Naive thymus-derived CD8-positive, alpha-beta T cell (primary cell): ENCODE data around the gene AMOTL1. TPM values are rescaled to one million over a fixed set of nuclear protein-coding genes. Genes with fewer than 3 reads are reported as not detected.

ENCODE experiments used
- ATAC-seq, 2 donors: fragments of 150-1000 bp; cut with Tn5 transposase in 1 of 2; sonication (Bioruptor Pico), chemical (Tn5 transposase) in 1 of 2; 1 replicate in 1 of 2; 2 replicates in 1 of 2; pipeline ENCODE4 v1.10.0; 2021; ENCODE audit warnings: mild to moderate bottlenecking in 2 of 2, moderate library complexity in 2 of 2
- POLR2A ChIA-PET: fragments of 350-600 bp; sonication (Branson Sonifier 250); formaldehyde crosslinking; loops from one replicate; lab custom pipeline; 2021; ENCODE audit warnings: antibody characterized with exemption; lab: Charles Lee
- DNase-seq, 10 donors: peaks; one replicate each; pipeline versions ENCODE4 v3.0.0 to v3.0.0-alpha.2; 2020 to 2022
- H3K27ac Mint-ChIP-seq, 10 donors: one replicate each; pipeline ENCODE4 v1.8.0; 2020 to 2022; ENCODE audit warnings: mild to moderate bottlenecking in 10 of 10, mixed read lengths in 10 of 10, moderate library complexity in 4 of 10, inconsistent platforms in 1 of 10
- H3K27me3 Mint-ChIP-seq, 5 donors: one replicate each; pipeline ENCODE4 v1.8.0; 2021 to 2022; ENCODE audit warnings: mixed read lengths in 5 of 5
- H3K36me3 Mint-ChIP-seq, 3 donors: one replicate each; pipeline ENCODE4 v1.8.0; 2020 to 2022; ENCODE audit warnings: mixed read lengths in 3 of 3, mild to moderate bottlenecking in 2 of 3, inconsistent platforms in 1 of 3
- H3K4me1 Mint-ChIP-seq, 4 donors: one replicate each; pipeline ENCODE4 v1.8.0; 2021 to 2022; ENCODE audit warnings: mixed read lengths in 4 of 4
- H3K4me3 Mint-ChIP-seq, 10 donors: one replicate each; pipeline ENCODE4 v1.8.0; 2020 to 2022; ENCODE audit warnings: mild to moderate bottlenecking in 10 of 10, mixed read lengths in 10 of 10, moderate library complexity in 6 of 10, inconsistent platforms in 1 of 10
- H3K9me3 Mint-ChIP-seq, 9 donors: one replicate each; pipeline ENCODE4 v1.8.0; 2020 to 2022; ENCODE audit warnings: mixed read lengths in 9 of 9, mild to moderate bottlenecking in 3 of 9, inconsistent platforms in 1 of 9, moderate library complexity in 1 of 9
- polyA plus RNA-seq, 3 donors: library from polyadenylated mRNA; unstranded; fragments of 300-500 nt; fragmentation: Illumina TruSeq; gene quantifications; one replicate each; pipeline ENCODE4 v1.2.3, GENCODE V29; 2021
- total RNA-seq, 8 experiments: library from RNA in 2 of 8; stranded (reverse) in 2 of 8; gene quantifications; one replicate each; pipeline ENCODE4 v1.2.3 and lab custom pipeline; 2021 to 2026

The AMOTL1 gene
- total and polyA plus RNA-seq, 5 experiments from 2014 or later: 0.03 to 0.10 (median 0.08) TPM; not detected in 1

GRCh38 chr11:94766713-94767206, 1.4 kb upstream of the AMOTL1 start:
- POLR2A ChIA-PET: no interaction called here
- Mint-ChIP-seq H3K27me3 (peaks cover 23 to 32% (median 27%) of the 10 kb centered on the region in 5 donors), H3K27ac (no peak overlapping the region), H3K36me3 (no peaks in the 10 kb centered on the region), H3K4me3 (no peak overlapping the region), H3K4me1 (peaks cover 2 to 14% (median 14%) of the 10 kb centered on the region in 4 donors), H3K9me3 (no peaks in the 10 kb centered on the region)
- no peak for ATAC-seq
- no peak for DNase-seq

- Mint-ChIP-seq H3K27ac (no peak overlapping the region), H3K36me3 (no peaks in the 10 kb centered on the region), H3K4me3 (peak overlapping the region in 2 of 10 donors; percentile 67 to 71), H3K9me3 (peaks cover 0 to 3% (median 0%) of the 10 kb centered on the region in 9 donors), H3K4me1 (peaks cover 2 to 14% (median 14%) of the 10 kb centered on the region in 4 donors), H3K27me3 (peaks cover 28 to 37% (median 32%) of the 10 kb centered on the region in 5 donors)
- no peak for ATAC-seq
- POLR2A ChIA-PET: no interaction called here
- DNase-seq: no peak
These were observed 865 bp upstream of the AMOTL1 start for GRCh38 chr11:94767291-94767690.

DNA sequence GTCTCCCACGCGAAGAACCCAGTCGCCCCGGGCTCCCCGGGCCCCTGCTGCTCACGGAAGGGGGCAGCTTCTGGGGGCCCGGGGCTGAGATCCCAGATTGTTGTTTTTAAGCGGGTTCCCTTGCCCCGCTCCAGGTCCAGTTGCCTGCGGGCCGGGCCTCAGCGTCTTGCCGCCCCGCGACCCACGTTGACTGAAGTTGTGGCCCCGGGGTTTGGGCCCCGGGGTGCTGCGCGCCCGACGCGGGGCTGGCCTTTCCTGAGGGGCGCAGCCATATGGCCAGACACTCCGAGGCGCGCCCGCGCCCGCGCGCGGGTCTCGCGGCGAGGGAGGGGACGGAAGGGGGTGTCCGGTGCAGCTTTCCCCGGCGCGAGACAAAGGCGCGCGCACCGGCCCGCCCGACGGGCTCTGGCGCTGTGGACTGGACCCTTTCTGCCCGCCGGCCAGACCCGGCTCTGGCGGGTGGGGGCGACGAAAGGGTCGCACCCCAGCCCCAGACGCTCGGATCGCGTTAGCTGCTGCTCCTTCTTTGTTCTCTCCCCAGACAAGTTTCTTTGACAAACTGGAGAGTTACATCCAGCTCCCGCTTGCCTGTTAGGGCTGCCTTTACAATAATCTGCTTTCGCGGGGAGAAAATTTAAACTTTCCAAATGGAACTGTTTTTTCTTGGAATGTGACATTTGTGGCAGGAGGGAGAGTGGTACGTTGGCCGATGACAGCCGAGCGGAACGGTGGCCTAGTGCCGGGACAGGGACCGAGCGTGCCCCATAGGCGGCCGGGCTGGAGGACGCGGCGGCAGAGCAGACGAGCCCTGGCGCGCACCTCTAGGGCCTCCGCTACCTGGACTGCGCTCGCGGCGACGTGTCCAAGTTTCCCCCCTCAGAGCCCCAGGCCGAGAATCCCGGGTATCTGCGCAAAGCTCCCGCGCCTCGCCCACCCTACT, 716 bp downstream of the AMOTL1 start:
- ATAC-seq: no peak
- Mint-ChIP-seq H3K4me1 (peaks cover 2 to 14% (median 14%) of the 10 kb centered on the region in 4 donors), H3K9me3 (peaks cover 0 to 4% (median 0%) of the 10 kb centered on the region in 9 donors), H3K27ac (peak overlapping the region in 1 of 10 donors; percentile 57), H3K4me3 (peak overlapping the region; percentile 29 to 86 (median 64)), H3K36me3 (no peaks in the 10 kb centered on the region), H3K27me3 (peaks cover 31 to 48% (median 39%) of the 10 kb centered on the region in 5 donors)
- DNase-seq: no peak
- POLR2A ChIA-PET: no interaction called here

GRCh38 chr11:94769880-94770279, 1.7 kb downstream of the AMOTL1 start:
- no peaks in the 10 kb centered on the region for H3K36me3 Mint-ChIP-seq
- peaks cover 0 to 4% (median 0%) of the 10 kb centered on the region in 9 donors for H3K9me3 Mint-ChIP-seq
- POLR2A ChIA-PET: no interaction called here
- ATAC-seq (no peak), DNase-seq (no peak)
- peak overlapping the region in 7 of 10 donors; percentile 56 to 86 (median 62) for H3K4me3 Mint-ChIP-seq
- peak overlapping the region in 1 of 10 donors; percentile 15 for H3K27ac Mint-ChIP-seq
- H3K27me3 Mint-ChIP-seq: peaks cover 29 to 57% (median 39%) of the 10 kb centered on the region in 5 donors
- H3K4me1 Mint-ChIP-seq: peaks cover 2 to 14% (median 14%) of the 10 kb centered on the region in 4 donors

DNA sequence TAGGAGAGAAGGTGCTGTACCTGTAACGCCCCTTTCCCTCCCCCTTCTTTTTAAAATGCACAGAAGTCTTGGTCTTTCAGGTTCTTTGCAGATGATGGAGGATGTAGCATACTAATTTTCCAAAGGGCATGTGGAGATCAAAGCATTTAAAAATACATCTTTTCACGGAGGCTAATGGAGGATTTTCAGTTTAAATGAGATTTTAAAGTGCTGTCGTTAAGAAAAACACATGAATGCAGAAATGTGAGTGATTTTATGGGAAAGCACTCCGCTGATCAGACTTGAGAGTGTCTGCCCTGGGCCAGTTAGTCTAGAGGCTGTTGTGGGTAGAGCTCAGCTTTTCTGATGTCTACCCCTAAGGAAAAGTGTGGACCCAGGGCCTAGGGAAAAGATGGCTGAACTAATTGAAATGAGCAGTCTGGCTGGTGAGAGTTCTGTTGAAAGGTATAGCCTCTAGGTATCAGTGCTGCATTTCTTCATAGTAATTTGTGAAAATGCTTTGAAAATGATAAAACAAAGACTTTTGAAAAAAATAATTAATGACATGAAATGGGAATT, 2.5 kb downstream of the AMOTL1 start:
- Mint-ChIP-seq H3K27me3 (peaks cover 29 to 63% (median 41%) of the 10 kb centered on the region in 5 donors), H3K4me1 (peaks cover 2 to 14% (median 14%) of the 10 kb centered on the region in 4 donors), H3K27ac (no peak overlapping the region), H3K4me3 (no peak overlapping the region), H3K9me3 (peaks cover 0 to 4% (median 0%) of the 10 kb centered on the region in 9 donors), H3K36me3 (no peaks in the 10 kb centered on the region)
- POLR2A ChIA-PET: no interaction called here
- ATAC-seq (no peak), DNase-seq (no peak)

- no peak overlapping the region for H3K4me3 Mint-ChIP-seq
- DNase-seq: no peak
- H3K36me3 Mint-ChIP-seq: no peaks in the 10 kb centered on the region
- no peak for ATAC-seq
- POLR2A ChIA-PET: no interaction called here
- peaks cover 2 to 14% (median 14%) of the 10 kb centered on the region in 4 donors for H3K4me1 Mint-ChIP-seq
- no peak overlapping the region for H3K27ac Mint-ChIP-seq
- H3K27me3 Mint-ChIP-seq: peaks cover 29 to 70% (median 44%) of the 10 kb centered on the region in 5 donors
- peaks cover 0 to 4% (median 0%) of the 10 kb centered on the region in 9 donors for H3K9me3 Mint-ChIP-seq
These were observed 3.2 kb downstream of the AMOTL1 start for GRCh38 chr11:94771390-94771789.

GRCh38 chr11:94771951-94772350, 3.8 kb downstream of the AMOTL1 start:
- POLR2A ChIA-PET: no interaction called here
- H3K4me3 Mint-ChIP-seq: no peak overlapping the region
- no peak for ATAC-seq
- H3K27ac Mint-ChIP-seq: no peak overlapping the region
- no peaks in the 10 kb centered on the region for H3K36me3 Mint-ChIP-seq
- DNase-seq: no peak
- H3K9me3 Mint-ChIP-seq: peaks cover 0 to 4% (median 0%) of the 10 kb centered on the region in 9 donors
- peaks cover 29 to 74% (median 45%) of the 10 kb centered on the region in 5 donors for H3K27me3 Mint-ChIP-seq
- peaks cover 2 to 14% (median 14%) of the 10 kb centered on the region in 4 donors for H3K4me1 Mint-ChIP-seq

- no peaks in the 10 kb centered on the region for H3K36me3 Mint-ChIP-seq
- H3K4me1 Mint-ChIP-seq: peaks cover 0 to 12% (median 10%) of the 10 kb centered on the region in 4 donors
- no peak for DNase-seq
- POLR2A ChIA-PET: no interaction called here
- no peak overlapping the region for H3K4me3 Mint-ChIP-seq
- H3K27ac Mint-ChIP-seq: no peak overlapping the region
- no peak for ATAC-seq
- H3K27me3 Mint-ChIP-seq: peaks cover 29 to 74% (median 41%) of the 10 kb centered on the region in 5 donors
- peaks cover 0 to 4% (median 0%) of the 10 kb centered on the region in 9 donors for H3K9me3 Mint-ChIP-seq
These were observed 5.7 kb downstream of the AMOTL1 start for GRCh38 chr11:94773842-94774241.

- POLR2A ChIA-PET: no interaction called here
- peaks cover 28 to 71% (median 40%) of the 10 kb centered on the region in 5 donors for H3K27me3 Mint-ChIP-seq
- H3K27ac Mint-ChIP-seq: no peak overlapping the region
These were observed 6.2 kb downstream of the AMOTL1 start for GRCh38 chr11:94774345-94774744.

DNA sequence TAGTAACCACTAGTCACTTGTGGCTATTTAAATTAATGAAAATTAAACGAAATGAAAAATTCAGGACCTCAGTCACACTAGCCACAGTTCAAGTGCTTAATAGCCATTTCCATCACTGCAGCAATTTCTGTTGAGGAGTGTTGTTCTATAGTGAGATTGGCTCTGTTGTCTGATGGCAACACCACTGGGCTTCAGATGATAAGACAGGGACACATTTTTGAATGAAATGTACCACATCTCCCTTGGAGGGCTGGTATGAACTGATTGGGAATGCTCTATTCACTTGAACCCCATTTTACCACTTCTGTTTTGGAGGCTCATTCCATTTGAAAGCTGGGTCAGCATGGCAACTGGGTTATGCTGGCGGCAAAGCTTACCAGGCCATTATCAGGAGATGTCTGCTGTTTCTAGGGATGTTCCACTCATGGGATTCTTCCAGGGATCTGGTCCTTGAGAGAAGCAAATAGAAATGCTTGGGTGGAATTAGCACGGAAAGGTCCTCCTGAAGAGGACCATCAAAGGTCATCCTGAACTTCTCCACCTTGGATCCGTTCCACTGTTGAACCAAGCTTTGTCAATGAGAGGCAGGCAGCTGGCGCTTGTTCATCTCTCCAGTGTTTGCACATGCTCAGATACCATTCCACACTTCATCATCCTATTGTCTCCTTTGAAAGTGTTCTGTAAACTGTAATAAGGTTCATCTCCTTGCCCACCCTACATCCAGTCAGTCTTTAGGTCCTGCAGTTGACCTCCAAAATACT, 7.6 kb downstream of the AMOTL1 start:
- POLR2A ChIA-PET: no interaction called here
- no peak for ATAC-seq
- DNase-seq: no peak
- peaks cover 0 to 7% (median 6%) of the 10 kb centered on the region in 4 donors for H3K4me1 Mint-ChIP-seq
- H3K4me3 Mint-ChIP-seq: no peak overlapping the region
- no peaks in the 10 kb centered on the region for H3K36me3 Mint-ChIP-seq
- H3K27ac Mint-ChIP-seq: no peak overlapping the region
- peaks cover 0 to 4% (median 0%) of the 10 kb centered on the region in 9 donors for H3K9me3 Mint-ChIP-seq
- peaks cover 17 to 57% (median 27%) of the 10 kb centered on the region in 5 donors for H3K27me3 Mint-ChIP-seq

More at GRCh38 chr11:94774345-94774744, 6.2 kb downstream of the AMOTL1 start:
- peaks cover 0 to 4% (median 0%) of the 10 kb centered on the region in 9 donors for H3K9me3 Mint-ChIP-seq
- no peaks in the 10 kb centered on the region for H3K36me3 Mint-ChIP-seq
- H3K4me1 Mint-ChIP-seq: peaks cover 0 to 8% (median 6%) of the 10 kb centered on the region in 4 donors
- DNase-seq (no peak), ATAC-seq (no peak)
- H3K4me3 Mint-ChIP-seq: no peak overlapping the region

GRCh38 chr11:94776351-94777321, 8.5 kb downstream of the AMOTL1 start:
- no peak for ATAC-seq
- peaks cover 0 to 4% (median 0%) of the 10 kb centered on the region in 9 donors for H3K9me3 Mint-ChIP-seq
- H3K27me3 Mint-ChIP-seq: peaks cover 10 to 48% (median 21%) of the 10 kb centered on the region in 5 donors
- no peak overlapping the region for H3K27ac Mint-ChIP-seq
- no peaks in the 10 kb centered on the region for H3K36me3 Mint-ChIP-seq
- no peak for DNase-seq
- POLR2A ChIA-PET: no interaction called here
- H3K4me1 Mint-ChIP-seq: peaks cover 0 to 12% (median 9%) of the 10 kb centered on the region in 4 donors
- no peak overlapping the region for H3K4me3 Mint-ChIP-seq
